HG03060 (cell line): ENCODE data around the gene S100A12.
"Not testable (repeated sequence)": the region's sequence is repeated elsewhere in the genome, so short reads cannot be mapped to it uniquely, and the experiment has no call there.

Experiments used
- ATAC-seq: cut with Tn5 transposase; IDR thresholded peaks from one replicate; pipeline ENCODE4 v1.9.1; 2021; ENCODE audit warnings: low read depth, moderate number of reproducible peaks; ENCODE audit not compliant: unreplicated experiment

S100A12 gene

DNA sequence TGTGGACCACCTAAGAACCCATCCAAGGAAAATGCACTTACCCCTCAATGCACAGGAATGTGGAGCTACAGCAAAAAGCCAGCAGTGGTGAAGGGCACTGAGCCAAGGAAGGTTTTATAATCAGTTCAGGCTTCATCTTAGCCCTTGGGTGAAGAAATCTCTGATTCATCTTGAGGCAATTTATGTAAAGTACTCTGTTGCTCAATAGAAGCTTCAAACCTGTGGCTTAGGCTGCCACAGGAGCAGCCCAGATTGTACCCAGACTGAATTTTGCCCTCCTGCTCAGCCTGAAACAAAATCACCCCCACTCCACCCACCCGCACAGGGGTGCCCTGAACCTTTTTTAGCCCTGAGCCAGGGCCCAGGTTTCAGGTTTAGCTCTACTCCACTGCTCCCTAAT is at the start of gene S100A12:
Gene S100A12 (minus strand): TSS at position 111 of the 400 bp plus-strand sequence. CDS start 1,029 bp downstream, outside the sequence.
- no peak for ATAC-seq

DNA sequence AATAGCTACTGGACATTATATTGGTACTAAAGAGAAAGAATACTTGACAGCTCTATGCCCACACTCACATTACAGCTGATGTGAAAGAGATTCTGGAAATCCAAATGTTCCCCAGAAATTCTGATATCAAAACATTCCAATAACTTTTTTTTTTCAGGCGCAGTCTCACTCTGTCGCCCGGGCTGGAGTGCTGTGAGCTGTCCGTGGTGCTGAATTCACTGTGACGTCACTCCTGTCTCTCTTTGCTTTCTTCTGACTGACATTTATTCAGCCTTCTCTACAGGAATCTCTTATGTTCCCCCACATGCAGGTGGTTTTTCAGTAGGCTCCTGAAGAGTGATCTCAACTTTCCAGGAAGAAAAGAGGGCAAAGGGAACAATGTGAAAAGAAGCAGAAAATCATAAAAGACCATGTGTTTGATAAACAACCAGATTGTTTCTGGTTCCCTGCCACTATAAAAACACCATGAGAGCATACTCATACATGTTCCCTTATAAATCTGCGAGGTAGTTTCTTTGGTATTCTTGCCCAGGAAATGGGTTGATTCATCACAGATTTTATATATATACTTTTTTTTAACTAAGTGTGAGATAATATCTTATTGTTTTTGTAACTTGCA is 47.1 kb upstream of the S100A12 start:
- ATAC-seq, result no peak

DNA sequence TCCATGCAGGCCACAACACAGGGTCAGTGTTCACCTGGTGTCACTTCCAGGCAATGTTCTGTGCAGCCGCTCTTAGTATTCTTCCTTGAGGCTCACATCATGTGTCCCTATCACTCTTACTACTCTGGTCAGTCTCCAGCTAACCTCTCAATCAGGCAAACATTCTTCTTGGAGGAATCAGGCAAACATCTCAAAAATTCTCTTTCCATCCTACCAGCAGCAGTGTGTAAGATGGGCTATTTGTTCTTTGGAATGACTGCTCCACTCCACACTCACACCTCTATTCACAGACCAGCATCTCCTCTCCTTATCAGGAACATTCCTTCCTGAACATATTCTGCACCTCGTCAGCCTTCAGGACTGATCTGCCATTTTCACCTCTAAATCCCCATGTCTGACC is 44.9 kb upstream of the S100A12 start:
- no peak for ATAC-seq

DNA sequence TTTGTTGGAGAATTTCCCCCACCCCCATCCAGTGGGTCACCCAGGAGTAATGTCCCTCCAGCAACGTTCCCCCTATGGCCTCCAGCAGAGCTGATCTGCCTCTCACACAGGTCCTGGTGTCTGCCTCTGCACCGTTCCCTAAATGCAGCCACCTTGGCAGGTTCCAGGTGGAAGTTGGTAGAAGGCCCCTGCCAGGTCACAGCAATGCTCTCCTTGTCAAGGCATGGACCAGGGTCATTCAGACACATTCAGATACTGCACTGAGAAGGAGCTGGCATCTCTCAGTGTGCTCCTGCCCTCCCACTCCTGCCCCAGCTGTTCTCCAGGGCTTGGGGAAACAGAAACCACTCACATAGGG is 44.0 kb upstream of the S100A12 start:
- ATAC-seq, result not testable (repeated sequence)

DNA sequence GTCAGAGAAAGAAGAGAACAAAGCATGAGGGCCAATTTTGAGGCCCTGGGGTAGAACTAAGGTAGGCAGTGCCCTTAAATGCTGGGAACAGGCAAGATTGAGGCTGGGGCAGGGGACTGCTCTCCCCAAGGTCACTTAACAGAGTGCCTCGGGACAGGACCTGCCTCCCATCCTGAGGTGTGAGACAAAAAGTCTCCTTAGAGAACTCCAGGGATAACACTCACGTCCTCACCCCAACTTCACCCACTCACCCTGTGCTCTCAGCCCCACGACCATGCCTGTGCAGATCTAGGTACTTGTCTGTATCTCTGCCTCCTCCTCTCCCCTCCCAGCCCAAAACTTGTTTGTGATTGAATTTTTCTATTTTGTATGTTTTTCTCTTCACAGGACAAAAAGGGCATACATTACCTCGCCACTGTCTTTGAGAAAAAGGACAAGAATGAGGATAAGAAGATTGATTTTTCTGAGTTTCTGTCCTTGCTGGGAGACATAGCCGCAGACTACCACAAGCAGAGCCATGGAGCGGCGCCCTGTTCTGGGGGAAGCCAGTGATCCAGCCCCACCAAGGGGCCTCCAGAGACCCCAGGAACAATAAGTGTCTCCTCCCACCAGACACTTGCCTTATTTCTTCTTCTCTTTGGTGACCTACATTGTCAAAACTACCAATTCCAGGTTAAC is 43.5 kb upstream of the S100A12 start:
- not testable (repeated sequence) for ATAC-seq

DNA sequence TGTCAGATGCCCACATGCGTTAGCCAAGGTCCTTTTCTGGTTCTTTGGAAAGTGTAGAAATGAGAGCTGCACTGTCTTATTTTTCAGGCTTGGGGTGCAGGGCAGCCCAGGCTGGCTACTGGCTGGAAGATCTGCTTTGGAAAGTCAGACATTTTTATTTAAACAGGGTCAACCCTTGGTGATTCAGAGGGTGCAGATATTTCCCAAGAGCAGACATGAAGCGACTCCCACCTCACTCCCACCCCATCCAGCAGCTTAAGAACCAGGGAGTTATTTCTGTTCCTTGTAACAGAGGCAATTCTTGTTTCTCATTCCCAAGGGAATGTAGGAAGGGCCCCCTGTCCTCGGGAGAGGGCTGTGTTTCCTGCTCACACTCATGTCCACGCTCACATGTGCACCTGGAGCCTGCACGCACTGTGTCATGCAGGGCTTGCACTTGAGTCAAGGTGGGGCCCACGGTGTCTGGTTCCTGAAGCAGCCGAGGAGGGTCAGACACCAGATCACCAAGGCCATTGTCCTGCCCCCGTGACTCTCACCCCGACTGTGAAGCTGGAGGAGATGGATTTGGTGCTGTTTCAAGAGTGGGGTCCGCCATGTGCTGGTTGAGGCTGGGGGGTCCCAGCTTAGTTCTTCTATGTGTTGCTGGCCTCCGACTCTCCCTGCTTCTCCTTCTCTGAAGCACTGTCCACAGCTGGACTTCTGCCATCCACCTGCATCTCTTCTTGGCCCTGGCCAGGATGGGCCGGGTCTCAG is 41.9 kb upstream of the S100A12 start:
- ATAC-seq, result no peak

DNA sequence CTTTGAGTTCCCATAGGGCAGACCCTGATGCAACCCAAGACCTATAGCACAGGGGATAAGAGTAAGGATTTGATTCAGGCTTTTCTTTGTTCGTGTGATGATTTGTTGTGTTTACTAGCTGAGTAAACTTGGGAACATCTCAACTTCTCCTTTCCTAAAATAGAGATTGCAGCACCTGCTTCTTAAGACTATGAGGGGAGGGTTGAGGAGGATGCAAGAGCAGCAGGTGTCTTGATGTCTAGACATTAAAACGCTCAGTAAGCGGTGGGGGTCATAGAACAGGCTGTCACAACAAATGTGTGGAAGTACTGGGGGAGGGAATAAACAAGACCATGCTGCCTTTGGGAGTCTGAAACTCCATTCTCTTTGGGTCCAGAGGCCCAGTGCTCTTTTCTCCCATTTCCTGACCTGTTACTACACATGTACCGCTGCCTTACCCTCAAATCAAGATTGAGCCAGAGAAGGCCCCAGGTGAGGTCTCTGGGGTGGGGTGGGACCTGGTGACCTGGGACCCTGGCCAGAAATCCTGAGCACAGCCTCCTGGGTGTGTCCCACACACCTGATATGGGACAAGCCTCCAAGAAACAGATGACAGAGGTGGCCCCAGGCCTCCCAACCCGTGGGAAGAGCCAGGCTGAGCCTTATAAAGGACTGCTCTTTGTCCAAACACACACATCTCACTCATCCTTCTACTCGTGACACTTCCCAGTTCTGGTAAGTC is 40.6 kb upstream of the S100A12 start, which contains the start of gene S100A7A:
Gene S100A7A (plus strand): TSS at position 671 of the 721 bp plus-strand sequence. CDS start 1,563 bp downstream, outside the sequence.
- ATAC-seq, result no peak

DNA sequence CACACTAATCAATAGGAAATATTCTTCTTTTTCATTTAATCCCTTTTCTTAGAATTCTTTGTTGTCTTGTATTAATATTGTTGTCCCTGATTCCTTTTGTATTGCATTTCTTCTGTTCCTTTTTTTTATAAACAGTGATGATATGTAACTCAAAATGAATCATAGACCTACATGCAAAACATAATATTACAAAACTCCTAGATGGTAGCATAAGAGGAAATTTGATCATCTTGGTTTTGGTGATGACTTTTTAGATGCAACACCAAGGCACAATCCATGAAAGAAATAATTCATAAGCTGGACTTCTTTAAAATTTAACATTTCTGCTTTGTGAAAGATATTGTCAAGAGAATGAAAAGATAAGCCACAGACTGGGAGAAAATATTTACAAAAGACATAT is 38.5 kb upstream of the S100A12 start:
- not testable (repeated sequence) for ATAC-seq

DNA sequence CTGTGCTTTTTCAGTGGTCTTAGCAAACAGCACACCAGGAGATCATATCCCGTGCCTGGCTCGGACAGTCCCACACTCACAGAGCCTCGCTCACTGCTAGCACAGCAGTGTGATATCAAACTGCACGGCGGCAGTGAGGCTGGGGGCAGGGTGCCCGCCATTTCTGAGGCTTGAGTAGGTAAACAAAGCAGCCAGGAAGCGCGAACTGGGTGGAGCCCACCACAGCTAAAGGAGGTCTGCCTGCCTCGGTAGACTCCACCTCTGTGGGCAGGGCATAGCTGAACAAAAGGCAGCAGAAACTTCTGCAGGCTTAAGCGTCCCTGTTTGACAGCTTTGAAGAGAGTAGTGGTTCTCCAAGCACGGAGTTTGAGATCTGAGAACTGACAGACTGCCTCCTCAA is 31.9 kb upstream of the S100A12 start:
- not testable (repeated sequence) for ATAC-seq

DNA sequence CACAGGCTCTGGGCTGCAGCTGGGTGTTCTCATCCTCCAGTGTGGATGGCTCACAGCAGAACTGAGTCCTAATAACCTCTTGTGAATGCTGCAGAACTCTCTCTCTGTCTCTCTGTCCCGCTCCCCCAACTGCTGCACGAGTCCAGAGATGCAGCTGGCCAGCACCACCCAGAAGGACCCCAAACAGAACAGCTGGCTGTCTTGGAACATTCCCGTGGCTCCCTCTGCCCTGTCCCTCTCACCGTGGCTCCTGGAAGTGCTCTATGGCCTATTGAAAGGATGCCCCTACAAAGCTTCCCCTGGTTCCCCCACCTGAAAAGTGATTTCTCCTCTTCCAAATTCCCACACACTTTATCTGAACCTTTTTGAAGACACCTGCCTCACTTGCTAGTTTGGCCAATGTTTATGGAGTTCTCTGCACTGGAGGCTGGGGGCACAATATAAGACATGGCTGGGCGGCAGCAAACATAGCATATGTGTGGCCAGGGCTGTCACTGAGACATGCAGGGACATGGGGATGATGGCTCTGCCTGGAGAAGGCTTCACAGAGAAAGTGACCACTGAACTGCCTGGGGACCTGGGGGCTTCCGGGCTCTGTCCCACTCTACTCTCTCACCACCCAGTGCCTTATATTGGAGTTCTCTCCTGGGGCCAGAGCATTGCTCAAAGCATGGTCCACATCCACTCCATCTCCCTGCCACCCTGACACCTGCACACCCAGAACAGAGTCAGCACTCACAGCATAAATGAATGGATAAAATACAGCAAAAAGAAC is 30.6 kb upstream of the S100A12 start:
- ATAC-seq, result not testable (repeated sequence)

DNA sequence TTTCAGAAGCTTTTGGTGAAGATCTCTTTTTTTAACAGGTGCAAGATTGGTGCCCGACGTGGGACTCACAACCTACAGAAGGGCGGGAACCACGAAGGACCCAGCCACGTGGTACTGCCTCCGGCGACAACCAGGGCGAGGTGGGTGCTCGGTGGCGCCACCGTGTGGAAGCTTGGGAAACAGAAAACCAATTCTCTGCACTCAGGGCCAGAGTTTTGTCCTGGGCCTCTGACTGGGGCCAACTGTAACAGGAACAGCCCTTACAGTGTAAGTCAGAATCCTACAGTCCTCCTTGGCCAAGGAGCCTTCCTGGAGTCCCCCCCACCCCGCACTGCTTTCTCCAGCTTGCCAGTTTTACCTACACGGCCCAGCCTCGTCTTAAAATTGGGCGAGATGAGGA is 29.3 kb upstream of the S100A12 start:
- no peak for ATAC-seq

DNA sequence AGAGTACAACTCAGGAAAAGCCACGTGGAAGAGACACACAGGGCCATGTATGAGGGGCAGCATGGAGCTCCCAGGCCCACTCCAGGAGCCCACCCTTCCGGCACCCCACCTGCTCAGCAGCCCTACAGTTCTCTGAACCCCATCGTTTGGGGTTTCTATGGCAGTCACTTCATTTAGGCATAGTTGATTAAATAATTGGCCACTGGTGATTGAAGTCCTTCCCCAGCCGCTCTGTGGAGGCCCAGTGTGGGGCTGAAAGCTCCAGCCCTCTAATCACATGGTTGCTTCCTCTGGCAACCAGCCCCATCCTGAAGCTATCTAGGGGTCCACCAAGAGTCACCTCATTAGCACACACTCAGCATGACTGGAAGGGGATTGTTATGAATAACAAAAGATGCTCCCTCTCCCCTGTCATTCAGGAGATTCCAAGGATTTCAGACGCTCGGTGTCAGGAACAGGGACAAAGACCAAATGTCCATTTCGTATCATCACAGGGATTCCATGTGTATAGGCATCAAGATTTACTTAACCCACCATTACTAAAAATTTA is 28.7 kb upstream of the S100A12 start:
- ATAC-seq, result no peak

DNA sequence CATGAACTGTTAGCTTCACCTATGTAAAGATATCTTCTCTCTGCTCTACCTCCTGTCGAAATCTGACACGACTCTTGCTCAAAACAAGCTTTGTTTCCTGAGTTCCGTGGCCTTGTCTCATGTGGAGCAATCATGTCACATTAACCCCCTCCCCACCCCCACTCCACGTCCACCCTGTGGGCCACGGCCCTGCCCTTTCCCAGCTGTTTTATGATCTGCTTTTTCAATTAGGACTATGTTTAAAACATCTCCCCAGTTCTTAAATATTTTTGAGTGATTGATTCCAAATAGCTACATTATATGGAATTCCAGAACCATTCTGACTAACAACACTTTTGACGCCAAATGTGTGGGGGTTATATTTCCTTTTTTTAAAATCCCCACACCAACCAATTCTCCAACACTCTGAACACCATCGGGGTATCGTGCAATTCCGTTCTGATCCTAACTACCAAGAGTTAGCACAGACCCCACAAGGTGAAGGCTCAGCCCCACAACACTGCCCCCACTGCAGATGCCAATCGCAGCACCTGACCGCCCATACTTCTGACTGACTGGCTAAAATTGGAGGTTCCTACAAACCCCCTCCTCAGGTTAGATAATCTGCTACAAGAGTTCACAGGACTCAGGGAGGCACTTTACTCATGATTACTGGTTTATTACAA is 28.1 kb upstream of the S100A12 start:
- ATAC-seq, result no peak

DNA sequence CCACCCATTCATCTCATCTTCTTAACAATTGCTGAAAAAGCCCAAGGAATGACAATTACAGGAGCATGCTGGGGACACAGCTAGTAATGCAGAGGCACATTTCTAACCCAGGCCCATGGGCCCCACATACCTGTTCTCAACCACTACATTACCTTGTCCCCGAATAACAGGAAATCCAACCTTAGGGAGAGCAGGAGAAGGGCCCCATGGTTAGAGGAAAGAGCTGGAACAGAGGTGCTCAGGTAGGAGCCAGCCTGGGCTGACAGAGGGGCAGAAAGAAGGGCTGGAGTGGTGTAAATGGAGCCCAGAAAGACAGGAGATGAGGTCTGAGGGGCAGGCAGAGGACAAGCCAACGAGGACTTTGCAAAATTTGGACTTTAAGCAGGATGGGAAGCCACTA is 26.8 kb upstream of the S100A12 start:
- no peak for ATAC-seq

DNA sequence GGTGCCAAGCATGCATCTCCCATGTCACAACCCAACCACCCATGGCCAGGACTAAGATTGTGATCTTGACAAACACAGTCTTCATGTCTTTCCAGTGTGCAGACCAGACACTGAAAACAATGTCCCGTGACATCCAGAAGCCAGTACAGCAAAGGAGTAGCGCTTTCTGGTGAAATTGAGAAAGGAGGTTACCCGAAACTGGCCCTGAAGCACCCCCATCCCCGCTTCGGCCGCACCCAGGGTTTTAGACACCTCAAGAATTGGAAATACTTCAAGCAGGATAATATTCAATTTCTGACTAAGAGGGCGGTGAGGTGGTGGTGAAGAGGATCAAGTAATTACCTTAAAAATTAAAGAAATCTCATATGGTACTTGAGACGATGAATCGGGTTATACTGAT is 26.0 kb upstream of the S100A12 start:
- no peak for ATAC-seq

DNA sequence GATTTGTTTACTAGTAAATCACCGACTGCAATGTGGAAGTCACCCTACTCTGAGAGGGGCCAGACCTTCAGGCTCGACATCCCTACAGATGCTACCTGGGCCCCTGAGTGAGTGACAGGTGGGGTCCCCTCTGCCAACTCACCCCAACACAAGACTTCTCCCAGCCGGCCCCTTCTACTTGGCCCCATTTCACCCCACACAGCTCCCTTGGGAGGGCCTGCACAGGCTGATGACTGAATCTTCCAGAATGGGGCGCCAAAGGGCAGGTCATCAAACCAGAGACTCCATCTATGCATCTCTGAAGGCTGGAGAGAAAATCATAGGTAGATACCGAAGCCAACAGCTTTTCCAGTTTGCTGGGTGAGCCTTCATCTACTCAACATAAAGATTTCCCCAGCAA is 24.8 kb upstream of the S100A12 start:
- ATAC-seq, result no peak

DNA sequence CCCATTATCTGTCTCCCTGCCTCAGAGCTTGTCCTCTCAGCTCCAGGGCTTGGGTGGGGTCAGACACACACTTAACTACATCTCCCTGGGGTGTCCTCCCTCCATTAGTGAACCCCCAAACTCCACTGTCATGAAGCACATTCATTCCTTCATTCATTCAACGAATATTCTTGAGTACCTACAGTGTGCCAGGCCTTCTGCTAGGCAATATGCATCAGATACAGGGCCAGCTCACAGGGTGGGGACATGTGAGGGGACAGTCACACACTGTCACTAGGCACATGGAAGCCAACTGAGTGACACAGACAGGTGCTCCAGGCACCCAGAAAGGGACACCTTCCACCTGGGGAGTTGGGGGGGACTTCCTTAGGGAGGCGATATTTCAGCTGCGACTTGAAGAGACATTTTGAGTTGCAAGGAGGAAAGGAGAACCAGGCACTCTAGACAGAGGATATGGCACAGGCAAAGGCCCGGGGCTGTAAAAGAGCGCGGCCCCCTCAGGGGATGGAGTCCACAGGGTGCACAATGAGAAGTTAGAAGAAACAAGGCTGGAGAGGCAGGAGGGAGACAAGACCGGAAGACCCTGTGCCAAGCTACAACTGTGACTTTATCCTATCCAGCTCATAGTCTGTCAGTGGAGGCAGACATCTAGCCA is 24.1 kb upstream of the S100A12 start:
- no peak for ATAC-seq

DNA sequence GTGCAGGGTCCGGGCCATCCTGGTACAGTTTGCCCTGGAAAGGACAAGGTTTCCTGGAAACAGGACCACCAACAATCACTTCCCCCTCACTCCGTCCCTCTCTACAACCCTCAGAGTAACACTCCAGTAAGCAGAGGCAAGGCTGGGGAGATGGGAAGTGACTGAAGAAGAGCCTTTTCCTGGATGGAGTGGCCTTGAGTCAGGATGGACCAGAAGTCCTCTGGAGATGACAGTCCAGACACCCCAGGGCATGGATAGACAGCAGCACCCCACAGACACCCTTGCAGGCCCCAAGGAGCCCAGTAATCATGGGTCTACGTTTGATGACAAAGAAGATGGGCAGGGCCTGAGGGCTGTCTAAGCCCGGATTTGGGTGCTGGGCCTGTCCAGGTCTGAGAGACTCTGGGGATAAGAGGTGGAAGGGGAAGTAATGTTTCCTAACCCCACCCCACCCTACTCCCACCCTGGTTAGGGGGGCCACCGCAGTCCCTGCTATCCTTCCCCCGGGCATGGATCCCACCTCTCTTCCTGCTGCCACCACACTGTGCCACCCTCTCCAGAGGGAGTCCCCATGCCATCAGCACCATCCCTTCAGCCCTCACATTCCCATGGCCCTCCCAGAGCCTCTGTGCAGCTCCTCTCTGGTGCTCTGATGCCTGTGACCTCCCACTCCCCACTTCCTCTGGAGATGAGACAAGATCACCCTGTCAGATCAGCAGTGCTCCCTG is 22.7 kb upstream of the S100A12 start:
- no peak for ATAC-seq
